Esophagus squamous epithelium (tissue), 4 donors: ENCODE measurements around the gene CNBD2.
A peak's percentile ranks its signal among the peaks of the same experiment; 100 is the strongest.

Source experiments
- POLR2A ChIP-seq, 4 donors: fragments of 450-650 bp; IDR thresholded peaks; one replicate each; pipeline ENCODE4 v1.6.1; 2017; ENCODE audit warnings: antibody characterized with exemption in 4 of 4, mild to moderate bottlenecking in 4 of 4, moderate library complexity in 3 of 4
- TF ChIP-seq, protein P1 (sequence below), 6 experiments: fragments of 450-650 bp in 4 of 6; fragments of 200-600 bp in 2 of 6; sonication (generic) in 2 of 6; IDR thresholded peaks; one replicate each; pipeline ENCODE4 v1.5.1; 2016 to 2019; ENCODE audit warnings: antibody characterized with exemption in 6 of 6, mild to moderate bottlenecking in 4 of 6, moderate library complexity in 4 of 6

- TF ChIP-seq, protein P1, sequence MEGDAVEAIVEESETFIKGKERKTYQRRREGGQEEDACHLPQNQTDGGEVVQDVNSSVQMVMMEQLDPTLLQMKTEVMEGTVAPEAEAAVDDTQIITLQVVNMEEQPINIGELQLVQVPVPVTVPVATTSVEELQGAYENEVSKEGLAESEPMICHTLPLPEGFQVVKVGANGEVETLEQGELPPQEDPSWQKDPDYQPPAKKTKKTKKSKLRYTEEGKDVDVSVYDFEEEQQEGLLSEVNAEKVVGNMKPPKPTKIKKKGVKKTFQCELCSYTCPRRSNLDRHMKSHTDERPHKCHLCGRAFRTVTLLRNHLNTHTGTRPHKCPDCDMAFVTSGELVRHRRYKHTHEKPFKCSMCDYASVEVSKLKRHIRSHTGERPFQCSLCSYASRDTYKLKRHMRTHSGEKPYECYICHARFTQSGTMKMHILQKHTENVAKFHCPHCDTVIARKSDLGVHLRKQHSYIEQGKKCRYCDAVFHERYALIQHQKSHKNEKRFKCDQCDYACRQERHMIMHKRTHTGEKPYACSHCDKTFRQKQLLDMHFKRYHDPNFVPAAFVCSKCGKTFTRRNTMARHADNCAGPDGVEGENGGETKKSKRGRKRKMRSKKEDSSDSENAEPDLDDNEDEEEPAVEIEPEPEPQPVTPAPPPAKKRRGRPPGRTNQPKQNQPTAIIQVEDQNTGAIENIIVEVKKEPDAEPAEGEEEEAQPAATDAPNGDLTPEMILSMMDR (IDR thresholded peaks at IDR 0.05): peak; percentile 65 to 92 (median 88)
- no peak for TF ChIP-seq POLR2A (IDR thresholded peaks at IDR 0.05)
These were observed 26.6 kb downstream of the CNBD2 start for GRCh38 chr20:35994994-35995453.
